HEK293 (cell line): ENCODE measurements around the gene HEG1.

Source experiments
- SP7 ChIP-seq: fragments of 450-650 bp; formaldehyde crosslinking; IDR thresholded peaks from 2 replicates; pipeline ENCODE4 v1.5.1; 2016; ENCODE audit warnings: missing biosample characterization, missing genetic modification characterization
- YY2 ChIP-seq: fragments of 450-650 bp; formaldehyde crosslinking; IDR thresholded peaks from 2 replicates; pipeline ENCODE4 v1.5.1; 2016; ENCODE audit warnings: missing biosample characterization, missing genetic modification characterization
- ZFHX2 ChIP-seq: fragments of 450-650 bp; formaldehyde crosslinking; conservative IDR thresholded peaks from 2 replicates; pipeline ENCODE4 v1.5.1; 2016; ENCODE audit warnings: missing biosample characterization, missing genetic modification characterization
- ZFP37 ChIP-seq: fragments of 450-650 bp; formaldehyde crosslinking; IDR thresholded peaks from 2 replicates; pipeline ENCODE4 v1.5.1; 2016; ENCODE audit warnings: missing biosample characterization, missing genetic modification characterization
- ZNF10 ChIP-seq: fragments of 450-650 bp; formaldehyde crosslinking; IDR thresholded peaks from 2 replicates; pipeline ENCODE4 v1.5.1; 2017; ENCODE audit warnings: missing biosample characterization, missing genetic modification characterization
- ZNF121 ChIP-seq: fragments of 450-650 bp; formaldehyde crosslinking; IDR thresholded peaks from 2 replicates; pipeline ENCODE4 v1.5.1; 2016; ENCODE audit warnings: missing biosample characterization, missing genetic modification characterization
- ZNF548 ChIP-seq: fragments of 450-650 bp; formaldehyde crosslinking; IDR thresholded peaks from 2 replicates; pipeline ENCODE4 v1.5.1; 2016; ENCODE audit warnings: missing biosample characterization, missing genetic modification characterization
- ZNF549 ChIP-seq: fragments of 450-650 bp; IDR thresholded peaks from 2 replicates; pipeline ENCODE4 v1.5.1; 2018; ENCODE audit warnings: missing biosample characterization, missing genetic modification characterization, mild to moderate bottlenecking, inconsistent platforms, moderate library complexity
- ZNF777 ChIP-seq: fragments of 450-650 bp; formaldehyde crosslinking; IDR thresholded peaks from 2 replicates; pipeline ENCODE4 v1.5.1; 2017; ENCODE audit warnings: missing biosample characterization, missing genetic modification characterization, borderline replicate concordance
- TF ChIP-seq, protein P1 (sequence below): fragments of 450-650 bp; formaldehyde crosslinking; IDR thresholded peaks from 2 replicates; pipeline ENCODE4 v1.5.1; 2017; ENCODE audit warnings: missing biosample characterization, missing genetic modification characterization
- TF ChIP-seq, protein P2 (sequence below): fragments of 450-650 bp; formaldehyde crosslinking; IDR thresholded peaks from 2 replicates; pipeline ENCODE4 v1.5.1; 2016; ENCODE audit warnings: missing biosample characterization, missing genetic modification characterization
- TF ChIP-seq, protein P3 (sequence below): fragments of 450-650 bp; formaldehyde crosslinking; IDR thresholded peaks from 2 replicates; pipeline ENCODE4 v1.5.1; 2016; ENCODE audit warnings: missing biosample characterization, missing genetic modification characterization
- TF ChIP-seq, protein P4 (sequence below): fragments of 450-650 bp; formaldehyde crosslinking; IDR thresholded peaks from 2 replicates; pipeline ENCODE4 v1.5.1; 2017; ENCODE audit warnings: missing biosample characterization, missing genetic modification characterization

GRCh38 chr3:125048282-125048681, 7.5 kb downstream of the HEG1 start:
- TF ChIP-seq, protein P1, sequence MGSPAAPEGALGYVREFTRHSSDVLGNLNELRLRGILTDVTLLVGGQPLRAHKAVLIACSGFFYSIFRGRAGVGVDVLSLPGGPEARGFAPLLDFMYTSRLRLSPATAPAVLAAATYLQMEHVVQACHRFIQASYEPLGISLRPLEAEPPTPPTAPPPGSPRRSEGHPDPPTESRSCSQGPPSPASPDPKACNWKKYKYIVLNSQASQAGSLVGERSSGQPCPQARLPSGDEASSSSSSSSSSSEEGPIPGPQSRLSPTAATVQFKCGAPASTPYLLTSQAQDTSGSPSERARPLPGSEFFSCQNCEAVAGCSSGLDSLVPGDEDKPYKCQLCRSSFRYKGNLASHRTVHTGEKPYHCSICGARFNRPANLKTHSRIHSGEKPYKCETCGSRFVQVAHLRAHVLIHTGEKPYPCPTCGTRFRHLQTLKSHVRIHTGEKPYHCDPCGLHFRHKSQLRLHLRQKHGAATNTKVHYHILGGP = no peak
- TF ChIP-seq, protein P2, sequence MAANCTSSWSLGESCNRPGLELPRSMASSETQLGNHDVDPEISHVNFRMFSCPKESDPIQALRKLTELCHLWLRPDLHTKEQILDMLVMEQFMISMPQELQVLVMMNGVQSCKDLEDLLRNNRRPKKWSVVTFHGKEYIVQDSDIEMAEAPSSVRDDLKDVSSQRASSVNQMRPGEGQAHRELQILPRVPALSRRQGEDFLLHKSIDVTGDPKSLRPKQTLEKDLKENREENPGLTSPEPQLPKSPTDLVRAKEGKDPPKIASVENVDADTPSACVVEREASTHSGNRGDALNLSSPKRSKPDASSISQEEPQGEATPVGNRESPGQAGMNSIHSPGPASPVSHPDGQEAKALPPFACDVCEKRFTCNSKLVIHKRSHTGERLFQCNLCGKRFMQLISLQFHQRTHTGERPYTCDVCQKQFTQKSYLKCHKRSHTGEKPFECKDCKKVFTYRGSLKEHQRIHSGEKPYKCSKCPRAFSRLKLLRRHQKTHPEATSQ (tag by site-specific recombination) = no peak
- TF ChIP-seq ZNF121 = no peak
- TF ChIP-seq ZFP37 = no peak
- no peak for TF ChIP-seq SP7 (tag by site-specific recombination)
- TF ChIP-seq ZFHX2 (tag by site-specific recombination) = no peak
- TF ChIP-seq ZNF777 (tag by site-specific recombination) = no peak
- TF ChIP-seq ZNF10 (tag by site-specific recombination) = no peak
- no peak for TF ChIP-seq ZNF548 (tag by site-specific recombination)
- TF ChIP-seq, protein P3, sequence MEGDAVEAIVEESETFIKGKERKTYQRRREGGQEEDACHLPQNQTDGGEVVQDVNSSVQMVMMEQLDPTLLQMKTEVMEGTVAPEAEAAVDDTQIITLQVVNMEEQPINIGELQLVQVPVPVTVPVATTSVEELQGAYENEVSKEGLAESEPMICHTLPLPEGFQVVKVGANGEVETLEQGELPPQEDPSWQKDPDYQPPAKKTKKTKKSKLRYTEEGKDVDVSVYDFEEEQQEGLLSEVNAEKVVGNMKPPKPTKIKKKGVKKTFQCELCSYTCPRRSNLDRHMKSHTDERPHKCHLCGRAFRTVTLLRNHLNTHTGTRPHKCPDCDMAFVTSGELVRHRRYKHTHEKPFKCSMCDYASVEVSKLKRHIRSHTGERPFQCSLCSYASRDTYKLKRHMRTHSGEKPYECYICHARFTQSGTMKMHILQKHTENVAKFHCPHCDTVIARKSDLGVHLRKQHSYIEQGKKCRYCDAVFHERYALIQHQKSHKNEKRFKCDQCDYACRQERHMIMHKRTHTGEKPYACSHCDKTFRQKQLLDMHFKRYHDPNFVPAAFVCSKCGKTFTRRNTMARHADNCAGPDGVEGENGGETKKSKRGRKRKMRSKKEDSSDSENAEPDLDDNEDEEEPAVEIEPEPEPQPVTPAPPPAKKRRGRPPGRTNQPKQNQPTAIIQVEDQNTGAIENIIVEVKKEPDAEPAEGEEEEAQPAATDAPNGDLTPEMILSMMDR (tag by site-specific recombination) = no peak
- TF ChIP-seq ZNF549 = no peak
- TF ChIP-seq, protein P4, sequence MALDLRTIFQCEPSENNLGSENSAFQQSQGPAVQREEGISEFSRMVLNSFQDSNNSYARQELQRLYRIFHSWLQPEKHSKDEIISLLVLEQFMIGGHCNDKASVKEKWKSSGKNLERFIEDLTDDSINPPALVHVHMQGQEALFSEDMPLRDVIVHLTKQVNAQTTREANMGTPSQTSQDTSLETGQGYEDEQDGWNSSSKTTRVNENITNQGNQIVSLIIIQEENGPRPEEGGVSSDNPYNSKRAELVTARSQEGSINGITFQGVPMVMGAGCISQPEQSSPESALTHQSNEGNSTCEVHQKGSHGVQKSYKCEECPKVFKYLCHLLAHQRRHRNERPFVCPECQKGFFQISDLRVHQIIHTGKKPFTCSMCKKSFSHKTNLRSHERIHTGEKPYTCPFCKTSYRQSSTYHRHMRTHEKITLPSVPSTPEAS = no peak
- no peak for TF ChIP-seq YY2 (tag by site-specific recombination)
